Testis (tissue), 3 donors: ENCODE results near the gene SDK2. TPM values are rescaled to one million over a fixed set of nuclear protein-coding genes. Genes with fewer than 3 reads are reported as not detected.

Experiments
- DNase-seq: peaks from one replicate; pipeline ENCODE4 v3.0.0-alpha.2; 2019
- H3K27ac ChIP-seq, 2 donors: fragments of 200-600 bp; sonication (generic); one replicate each; pipeline ENCODE4 v1.5.1; 2019
- H3K27me3 ChIP-seq: fragments of 200-600 bp; sonication (generic); one replicate; pipeline ENCODE4 v1.5.1; 2019
- H3K36me3 ChIP-seq: fragments of 200-600 bp; sonication (generic); one replicate; pipeline ENCODE4 v1.5.1; 2017; ENCODE audit warnings: low read depth; ENCODE audit errors: missing control alignments
- H3K4me1 ChIP-seq: fragments of 200-600 bp; sonication (generic); one replicate; pipeline ENCODE4 v1.5.1; 2019
- H3K4me3 ChIP-seq, 2 donors: fragments of 200-600 bp; sonication (generic); one replicate each; pipeline ENCODE4 v1.5.1; 2017 to 2019
- H3K9me3 ChIP-seq: fragments of 200-600 bp; sonication (generic); one replicate; pipeline ENCODE4 v1.5.1; 2017
- CTCF ChIP-seq, 3 experiments: fragments of 450-650 bp in 2 of 3; fragments of 200-600 bp in 1 of 3; sonication (generic) in 1 of 3; IDR thresholded peaks; one replicate each; pipeline ENCODE4 v1.5.1; 2016 to 2019; ENCODE audit warnings: antibody characterized with exemption in 3 of 3, mild to moderate bottlenecking in 2 of 3, moderate library complexity in 1 of 3
- POLR2A ChIP-seq: fragments of 450-650 bp; IDR thresholded peaks from one replicate; pipeline ENCODE4 v1.6.1; 2017; ENCODE audit warnings: antibody characterized with exemption, mild to moderate bottlenecking, moderate library complexity
- WGBS, 2 donors: methylation state at CpG; one replicate each; pipeline ENCODE4 v1.1.5; 2018; 5-methylcytosine and 5-hydroxymethylcytosine counted together
- intact Hi-C: fragments of 100-400 bp; cut with DNase I; formaldehyde crosslinking; loops from one replicate; pipeline ENCODE4 v1.15.1; 2023; ENCODE audit warnings: low total_unique reads
- polyA plus RNA-seq: library from polyadenylated mRNA; stranded (reverse); fragments of 350-450 nt; fragmentation: Illumina TruSeq; extraction: RNeasy Lipid Tissue Mini Kit (QIAGEN cat#74804); gene quantifications from one replicate; pipeline ENCODE4 v1.2.3, GENCODE V29; 2014; ENCODE audit warnings: low read depth, low replicate concordance; ENCODE audit not compliant: insufficient read depth
- total RNA-seq, 2 donors: library from RNA; depleted of rRNA; stranded (reverse); fragments of >200 nt; gene quantifications; one replicate each; pipeline ENCODE4 v1.2.3, GENCODE V29; 2016

SDK2 gene
- total and polyA plus RNA-seq, 3 donors from 2014 or later, result 36.9 to 63.4 (median 55.4) TPM

- TF ChIP-seq CTCF (IDR thresholded peaks at IDR 0.05), result no peak
- no peak for TF ChIP-seq POLR2A
- DNase-seq, result no peak
- H3K9me3 ChIP-seq, result no peaks in the 10 kb centered on the region
- H3K36me3 ChIP-seq, result no peaks in the 10 kb centered on the region
- no peak overlapping the region for H3K4me3 ChIP-seq
- intact Hi-C loops, result no loop called here
- H3K27me3 ChIP-seq, result no peaks in the 10 kb centered on the region
- peaks cover 9% of the 10 kb centered on the region for H3K4me1 ChIP-seq
- no peak overlapping the region for H3K27ac ChIP-seq
- WGBS, 2 donors, result 88 to 94% methylated on average over 13 of the region's 13 CpGs
Observed at GRCh38 chr17:73496232-73496631, 148.0 kb downstream of the SDK2 start.

GRCh38 chr17:73495641-73496040 is 148.6 kb downstream of the SDK2 start:
- no peaks in the 10 kb centered on the region for H3K36me3 ChIP-seq
- intact Hi-C loops, result no loop called here
- H3K4me1 ChIP-seq, result peaks cover 9% of the 10 kb centered on the region
- H3K27ac ChIP-seq, result no peak overlapping the region
- no peak overlapping the region for H3K4me3 ChIP-seq
- no peak for DNase-seq
- H3K27me3 ChIP-seq, result no peaks in the 10 kb centered on the region
- 66 to 73% methylated on average over 6 of the region's 6 CpGs for WGBS, 2 donors
- no peak for TF ChIP-seq CTCF (IDR thresholded peaks at IDR 0.05)
- no peak for TF ChIP-seq POLR2A
- H3K9me3 ChIP-seq, result no peaks in the 10 kb centered on the region

GRCh38 chr17:73494950-73495349 is 149.3 kb downstream of the SDK2 start:
- H3K9me3 ChIP-seq, result no peaks in the 10 kb centered on the region
- H3K36me3 ChIP-seq, result no peaks in the 10 kb centered on the region
- no peak overlapping the region for H3K4me3 ChIP-seq
- intact Hi-C loops, result no loop called here
- WGBS, 2 donors, result 92 to 100% methylated on average over 1 to 5 of the region's 5 CpGs
- no peak for DNase-seq
- peaks cover 9% of the 10 kb centered on the region for H3K4me1 ChIP-seq
- H3K27me3 ChIP-seq, result no peaks in the 10 kb centered on the region
- H3K27ac ChIP-seq, result no peak overlapping the region
- TF ChIP-seq POLR2A, result no peak
- TF ChIP-seq CTCF (IDR thresholded peaks at IDR 0.05), result no peak

GRCh38 chr17:73493956-73494926 is 150.0 kb downstream of the SDK2 start:
- Histone ChIP-seq H3K4me1 (peaks cover 9% of the 10 kb centered on the region), H3K27ac (no peak overlapping the region), H3K4me3 (no peak overlapping the region), H3K36me3 (no peaks in the 10 kb centered on the region), H3K27me3 (no peaks in the 10 kb centered on the region), H3K9me3 (no peaks in the 10 kb centered on the region)
- intact Hi-C loops, result no loop called here
- no peak for TF ChIP-seq POLR2A
- no peak for TF ChIP-seq CTCF (IDR thresholded peaks at IDR 0.05)
- DNase-seq, result no peak
- WGBS, 2 donors, result 70 to 79% methylated on average over 17 to 24 of the region's 24 CpGs
